ENCODE measurements around the gene BMP7. TPM values are rescaled to one million over a fixed set of nuclear protein-coding genes. Genes with fewer than 3 reads are reported as not detected.

The BMP7 gene
- total and polyA plus RNA-seq, 2 donors (not counting 3 experiments of a cell fraction or from before 2014, with no cell fraction given) = not detected

GRCh38 chr20:57138198-57138995 lies 128.0 kb downstream of the BMP7 start:
- H3K9me1 ChIP-seq (replicated peaks; ENCODE audit: control insufficient read depth, extremely low read depth, insufficient read depth, low read length) = no peaks in the 10 kb centered on the region
- no peak overlapping the region for H3K4me3 ChIP-seq (replicated peaks in 1 of 3; ENCODE audit: insufficient read depth in 1 of 3, low read depth in 1 of 3, low read length in 3 of 3)
- H3K4me2 ChIP-seq (ENCODE audit: insufficient read depth, low read length) = no peak overlapping the region
- no peaks in the 10 kb centered on the region for H3K9me3 ChIP-seq (replicated peaks; ENCODE audit: control insufficient read depth, insufficient read depth, low read length)
- DNase-seq (ENCODE audit: low read depth, low spot score) (no peak), FAIRE-seq (no peak)
- H3K27ac ChIP-seq (ENCODE audit: insufficient read depth, low read depth, low read length) = no peak overlapping the region
- no peaks in the 10 kb centered on the region for H3K79me2 ChIP-seq (ENCODE audit: control insufficient read depth, insufficient read depth, low read length)
- no peaks in the 10 kb centered on the region for H3K4me1 ChIP-seq (ENCODE audit: control insufficient read depth, extremely low read depth, insufficient read depth, low read length)
- no peaks in the 10 kb centered on the region for H3K27me3 ChIP-seq (ENCODE audit: control insufficient read depth in 2 of 2, insufficient read depth in 2 of 2, low read length in 2 of 2)
- H4K20me1 ChIP-seq (replicated peaks; ENCODE audit: control insufficient read depth, extremely low read depth, insufficient read depth, low read length) = no peaks in the 10 kb centered on the region
- H3K9ac ChIP-seq (replicated peaks; ENCODE audit: extremely low read depth, insufficient read depth, low read length) = no peak overlapping the region
- no peaks in the 10 kb centered on the region for H3K36me3 ChIP-seq (ENCODE audit: control insufficient read depth in 2 of 2, extremely low read depth in 1 of 2, insufficient read depth in 2 of 2, low read length in 2 of 2)
- BruUV-seq (replicated peaks) = no TSS peak
- no peak overlapping the region for H2AFZ ChIP-seq (ENCODE audit: low read depth, low read length)
- TF ChIP-seq, protein P1, sequence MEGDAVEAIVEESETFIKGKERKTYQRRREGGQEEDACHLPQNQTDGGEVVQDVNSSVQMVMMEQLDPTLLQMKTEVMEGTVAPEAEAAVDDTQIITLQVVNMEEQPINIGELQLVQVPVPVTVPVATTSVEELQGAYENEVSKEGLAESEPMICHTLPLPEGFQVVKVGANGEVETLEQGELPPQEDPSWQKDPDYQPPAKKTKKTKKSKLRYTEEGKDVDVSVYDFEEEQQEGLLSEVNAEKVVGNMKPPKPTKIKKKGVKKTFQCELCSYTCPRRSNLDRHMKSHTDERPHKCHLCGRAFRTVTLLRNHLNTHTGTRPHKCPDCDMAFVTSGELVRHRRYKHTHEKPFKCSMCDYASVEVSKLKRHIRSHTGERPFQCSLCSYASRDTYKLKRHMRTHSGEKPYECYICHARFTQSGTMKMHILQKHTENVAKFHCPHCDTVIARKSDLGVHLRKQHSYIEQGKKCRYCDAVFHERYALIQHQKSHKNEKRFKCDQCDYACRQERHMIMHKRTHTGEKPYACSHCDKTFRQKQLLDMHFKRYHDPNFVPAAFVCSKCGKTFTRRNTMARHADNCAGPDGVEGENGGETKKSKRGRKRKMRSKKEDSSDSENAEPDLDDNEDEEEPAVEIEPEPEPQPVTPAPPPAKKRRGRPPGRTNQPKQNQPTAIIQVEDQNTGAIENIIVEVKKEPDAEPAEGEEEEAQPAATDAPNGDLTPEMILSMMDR (IDR thresholded peaks at IDR 0.05; ENCODE audit: extremely low read depth in 1 of 2, insufficient read depth in 1 of 2, low read depth in 1 of 2, low read length in 2 of 2) = no peak
- TF ChIP-seq POLR2AphosphoS5 (IDR thresholded peaks at IDR 0.05; ENCODE audit: insufficient read depth, low read depth, low read length) (no peak), JUN (IDR thresholded peaks at IDR 0.05; ENCODE audit: borderline replicate concordance, insufficient read depth, insufficient read length, low read depth) (no peak), POLR2A (IDR thresholded peaks at IDR 0.05; ENCODE audit: low read depth, low read length) (no peak), MYC (IDR thresholded peaks at IDR 0.05; ENCODE audit: low read depth, low read length) (no peak), EZH2 (IDR thresholded peaks at IDR 0.05; ENCODE audit: borderline replicate concordance, low read depth, low read length, severe bottlenecking) (no peak), FOS (IDR thresholded peaks at IDR 0.05; ENCODE audit: borderline replicate concordance, insufficient read depth, low read length) (no peak), GATA2 (IDR thresholded peaks at IDR 0.05; ENCODE audit: insufficient read depth, insufficient read length, low read depth, low read length) (no peak)
- TF ChIP-seq, protein P2, sequence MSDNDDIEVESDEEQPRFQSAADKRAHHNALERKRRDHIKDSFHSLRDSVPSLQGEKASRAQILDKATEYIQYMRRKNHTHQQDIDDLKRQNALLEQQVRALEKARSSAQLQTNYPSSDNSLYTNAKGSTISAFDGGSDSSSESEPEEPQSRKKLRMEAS (IDR thresholded peaks at IDR 0.05; ENCODE audit: insufficient read depth, insufficient read length) = no peak
- intact Hi-C loops (cut with micrococcal nuclease) (no loop called here), dilution Hi-C loops (cut with MboI; ENCODE audit: extremely low pct_ligation_motif_present, low sequenced_read_pairs) (no loop called here)
- CTCF ChIA-PET = no interaction called here
- POLR2A ChIA-PET = no interaction called here

Data from endothelial cell of umbilical vein (primary cell).